GM19035 (cell line): ENCODE results near the gene SRGAP1.
"Not testable (repeated sequence)": the region's sequence is repeated elsewhere in the genome, so short reads cannot be mapped to it uniquely, and the experiment has no call there.

Experiments used
- ATAC-seq: cut with Tn5 transposase; IDR thresholded peaks from one replicate; pipeline ENCODE4 v1.9.1; 2021; ENCODE audit not compliant: unreplicated experiment

SRGAP1 gene

GRCh38 chr12:64034056-64034455, 189.6 kb downstream of the SRGAP1 start:
- ATAC-seq: not testable (repeated sequence)

GRCh38 chr12:64034901-64035576, 190.5 kb downstream of the SRGAP1 start:
- no peak for ATAC-seq

GRCh38 chr12:64036414-64036813, 191.9 kb downstream of the SRGAP1 start:
- ATAC-seq: no peak

- ATAC-seq: no peak
Observed at GRCh38 chr12:64039281-64039871, 194.9 kb downstream of the SRGAP1 start.

- ATAC-seq: no peak
Observed at GRCh38 chr12:64042911-64043310, 198.4 kb downstream of the SRGAP1 start.

- ATAC-seq: no peak
Observed at GRCh38 chr12:64044191-64044590, 199.7 kb downstream of the SRGAP1 start.

- ATAC-seq: no peak
Observed at GRCh38 chr12:64051057-64051456, 206.6 kb downstream of the SRGAP1 start.

- ATAC-seq: no peak
Observed at GRCh38 chr12:64053117-64053516, 208.6 kb downstream of the SRGAP1 start.

- no peak for ATAC-seq
Observed at GRCh38 chr12:64054079-64054520, 209.6 kb downstream of the SRGAP1 start.

GRCh38 chr12:64056741-64057140, 212.2 kb downstream of the SRGAP1 start:
- no peak for ATAC-seq

- ATAC-seq: no peak
Observed at GRCh38 chr12:64057706-64058105, 213.2 kb downstream of the SRGAP1 start.

- ATAC-seq: no peak
Observed at GRCh38 chr12:64058541-64059265, 214.2 kb downstream of the SRGAP1 start.

- no peak for ATAC-seq
Observed at GRCh38 chr12:64059685-64060084, 215.2 kb downstream of the SRGAP1 start.

- no peak for ATAC-seq
Observed at GRCh38 chr12:64061868-64062375, 217.4 kb downstream of the SRGAP1 start.

- ATAC-seq: no peak
Observed at GRCh38 chr12:64063121-64063520, 218.6 kb downstream of the SRGAP1 start.

GRCh38 chr12:64064240-64064639, 219.7 kb downstream of the SRGAP1 start:
- no peak for ATAC-seq

GRCh38 chr12:64064706-64065105, 220.2 kb downstream of the SRGAP1 start:
- no peak for ATAC-seq

- no peak for ATAC-seq
Observed at GRCh38 chr12:64065881-64066451, 221.5 kb downstream of the SRGAP1 start.

GRCh38 chr12:64066776-64067175, 222.3 kb downstream of the SRGAP1 start:
- ATAC-seq: no peak

- no peak for ATAC-seq
Observed at GRCh38 chr12:64070454-64070853, 226.0 kb downstream of the SRGAP1 start.

GRCh38 chr12:64072916-64073575, 228.5 kb downstream of the SRGAP1 start:
- no peak for ATAC-seq
